ENCODE results near the gene CCDC159. TPM values are rescaled to one million over a fixed set of nuclear protein-coding genes. Genes with fewer than 3 reads are reported as not detected.

The CCDC159 gene
- polyA plus RNA-seq, 1 donor (not counting 4 experiments of a cell fraction or from before 2014, with no cell fraction given) = 6.4 TPM

DNA sequence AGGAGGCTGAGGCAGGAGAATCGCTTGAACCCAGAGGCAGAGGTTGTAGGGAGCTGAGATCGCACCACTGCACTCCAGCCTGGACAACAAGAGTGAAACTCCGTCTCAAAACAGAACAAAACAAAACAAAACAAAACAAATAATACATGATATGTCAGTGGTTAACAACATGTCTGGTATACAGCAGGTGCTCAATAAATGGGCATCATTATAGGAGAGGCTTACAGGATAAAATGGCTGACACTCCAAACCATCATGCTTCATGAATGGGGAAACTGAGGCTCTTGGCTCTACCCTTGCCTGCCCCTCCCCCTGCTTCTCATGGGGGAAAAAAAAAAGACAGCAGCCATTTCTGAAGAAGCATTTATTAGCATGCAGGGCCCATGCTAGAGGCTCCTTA is 3.9 kb upstream of the CCDC159 start:
- Histone ChIP-seq H3K9ac (ENCODE audit: control insufficient read depth, extremely low read depth, insufficient read depth, low read length) (no peak overlapping the region), H3K4me2 (ENCODE audit: control insufficient read depth, extremely low read depth, insufficient read depth, low read depth, low read length) (no peak overlapping the region), H3K9me1 (ENCODE audit: control insufficient read depth, extremely low read depth, insufficient read depth, low read length) (peaks cover 4% of the 10 kb centered on the region), H3K36me3 (ENCODE audit: control insufficient read depth in 2 of 2, extremely low read depth in 1 of 2, insufficient read depth in 2 of 2, low read length in 2 of 2) (peaks cover 7 to 8% of the 10 kb centered on the region in 2 experiments), H3K27ac (ENCODE audit: control insufficient read depth, insufficient read depth, low read length) (no peak overlapping the region), H4K20me1 (ENCODE audit: control insufficient read depth, extremely low read depth, insufficient read depth, low read length) (no peaks in the 10 kb centered on the region), H2AFZ (ENCODE audit: control insufficient read depth, low read length) (no peak overlapping the region), H3K4me1 (ENCODE audit: control insufficient read depth, extremely low read depth, insufficient read depth, low read length) (peaks cover 32% of the 10 kb centered on the region), H3K9me3 (ENCODE audit: control insufficient read depth, low read depth, low read length) (no peaks in the 10 kb centered on the region), H3K4me3 (ENCODE audit: control insufficient read depth in 2 of 3, extremely low read depth in 1 of 3, insufficient read depth in 2 of 3, low read depth in 1 of 3, low read length in 3 of 3) (no peak overlapping the region), H3K27me3 (ENCODE audit: control insufficient read depth, extremely low read depth, insufficient read depth, low read length) (no peaks in the 10 kb centered on the region), H3K79me2 (ENCODE audit: control insufficient read depth, insufficient read depth, low read length) (peaks cover 11% of the 10 kb centered on the region)
- no peak for FAIRE-seq
- TF ChIP-seq CTCF (optimal IDR thresholded peaks at IDR 0.05 in 1 of 3, IDR thresholded peaks at IDR 0.05 in 1 of 3, conservative IDR thresholded peaks at IDR 0.05 in 1 of 3; ENCODE audit: extremely low read depth in 1 of 3, insufficient read depth in 2 of 3, low read length in 3 of 3) (no peak), EZH2 (IDR thresholded peaks at IDR 0.05; ENCODE audit: low read length) (no peak)
- no peak for DNase-seq (ENCODE audit: low read depth, low spot score)
- dilution Hi-C loops (cut with MboI; ENCODE audit: extremely low pct_ligation_motif_present, low sequenced_read_pairs) = no loop called here

DNA sequence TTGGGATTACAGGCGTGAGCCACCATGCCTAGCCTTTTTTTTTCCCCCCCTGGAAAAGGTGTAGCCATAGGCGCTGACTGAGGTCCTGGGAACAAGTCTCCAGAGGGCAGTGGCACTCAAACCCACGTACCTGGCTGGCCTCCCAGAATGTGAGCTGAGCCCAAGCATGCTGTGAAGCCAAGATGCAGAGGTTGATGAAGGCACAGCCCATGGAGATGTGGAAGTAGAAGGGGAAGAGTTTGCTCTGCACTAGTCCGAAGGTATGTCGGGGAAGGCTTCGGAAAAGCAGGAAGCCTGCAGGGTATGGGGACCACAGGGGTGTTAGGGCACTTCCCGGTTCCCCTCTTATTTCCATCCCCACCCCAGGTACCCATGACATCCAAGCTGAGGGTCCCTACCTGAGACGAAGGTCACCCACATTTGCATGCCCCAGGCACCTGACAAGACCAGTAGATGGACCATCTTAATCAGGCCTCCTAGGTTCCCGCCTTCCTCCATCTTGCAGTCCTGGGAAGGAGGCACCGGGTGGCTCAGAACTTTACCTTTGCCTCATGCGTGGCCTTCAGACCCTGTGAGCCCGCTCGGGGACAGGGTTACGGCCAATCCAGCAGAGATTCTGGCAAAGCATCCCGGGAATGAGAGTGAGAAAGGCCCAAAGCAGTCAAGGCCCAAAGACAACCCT is 1.1 kb upstream of the CCDC159 start:
- FAIRE-seq (no peak), DNase-seq (ENCODE audit: low read depth, low spot score) (no peak)
- no peaks in the 10 kb centered on the region for H3K27me3 ChIP-seq (ENCODE audit: control insufficient read depth, extremely low read depth, insufficient read depth, low read length)
- H2AFZ ChIP-seq (ENCODE audit: control insufficient read depth, low read length) = peak overlapping the region; percentile 26
- peaks cover 23% of the 10 kb centered on the region for H3K4me1 ChIP-seq (ENCODE audit: control insufficient read depth, extremely low read depth, insufficient read depth, low read length)
- H4K20me1 ChIP-seq (ENCODE audit: control insufficient read depth, extremely low read depth, insufficient read depth, low read length) = no peaks in the 10 kb centered on the region
- peak overlapping the region; percentile 60 for H3K4me2 ChIP-seq (ENCODE audit: control insufficient read depth, extremely low read depth, insufficient read depth, low read depth, low read length)
- H3K36me3 ChIP-seq (ENCODE audit: control insufficient read depth in 2 of 2, extremely low read depth in 1 of 2, insufficient read depth in 2 of 2, low read length in 2 of 2) = peaks cover 4 to 8% of the 10 kb centered on the region in 2 experiments
- no peak for TF ChIP-seq EZH2 (IDR thresholded peaks at IDR 0.05; ENCODE audit: low read length)
- TF ChIP-seq CTCF (optimal IDR thresholded peaks at IDR 0.05 in 1 of 3, IDR thresholded peaks at IDR 0.05 in 1 of 3, conservative IDR thresholded peaks at IDR 0.05 in 1 of 3; ENCODE audit: extremely low read depth in 1 of 3, insufficient read depth in 2 of 3, low read length in 3 of 3) = no peak
- H3K9ac ChIP-seq (ENCODE audit: control insufficient read depth, extremely low read depth, insufficient read depth, low read length) = peak overlapping the region; percentile 93
- no peaks in the 10 kb centered on the region for H3K9me3 ChIP-seq (ENCODE audit: control insufficient read depth, low read depth, low read length)
- dilution Hi-C loops (cut with MboI; ENCODE audit: extremely low pct_ligation_motif_present, low sequenced_read_pairs) = no loop called here
- H3K9me1 ChIP-seq (ENCODE audit: control insufficient read depth, extremely low read depth, insufficient read depth, low read length) = peaks cover 4% of the 10 kb centered on the region
- H3K79me2 ChIP-seq (ENCODE audit: control insufficient read depth, insufficient read depth, low read length) = no peaks in the 10 kb centered on the region
- H3K4me3 ChIP-seq (ENCODE audit: control insufficient read depth in 2 of 3, extremely low read depth in 1 of 3, insufficient read depth in 2 of 3, low read depth in 1 of 3, low read length in 3 of 3) = peak overlapping the region; percentile 66 to 91 (median 84)
- peak overlapping the region; percentile 95 for H3K27ac ChIP-seq (ENCODE audit: control insufficient read depth, insufficient read depth, low read length)

Data from keratinocyte (primary cell).